Activated T-cell treated with anti-CD3 and anti-CD28 coated beads for 48 hours (primary cell): Measurements from ENCODE around the gene HOMER1.
"Not testable (repeated sequence)": the region's sequence is repeated elsewhere in the genome, so short reads cannot be mapped to it uniquely, and the experiment has no call there.

ENCODE experiments used
- DNase-seq: peaks from one replicate; pipeline ENCODE4 v3.0.0-alpha.2; 2020; ENCODE audit warnings: low read depth

Gene HOMER1

GRCh38 chr5:79517601-79518000 lies 3.7 kb upstream of the HOMER1 start:
- DNase-seq: no peak

- no peak for DNase-seq
Measured at GRCh38 chr5:79516986-79517385, 3.1 kb upstream of the HOMER1 start.

DNA sequence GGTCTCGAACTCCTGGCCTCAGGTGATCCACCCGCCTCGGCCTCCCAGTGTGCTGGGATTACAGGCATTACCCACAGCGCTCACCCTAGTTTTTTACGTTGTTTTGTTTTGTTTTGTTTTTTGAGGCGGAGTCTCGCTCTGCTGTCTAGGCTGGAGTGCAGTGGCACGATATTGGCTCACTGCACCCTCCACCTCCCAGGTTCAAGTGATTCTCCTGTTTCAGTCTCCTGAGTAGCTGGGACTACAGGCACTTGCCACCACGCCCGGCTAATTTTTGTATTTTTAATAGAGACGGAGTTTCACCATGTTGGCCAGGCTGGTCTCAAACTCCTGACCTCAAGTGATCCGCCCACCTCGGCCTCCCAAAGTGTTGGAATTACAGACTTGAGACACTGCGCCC lies 2.4 kb upstream of the HOMER1 start:
- DNase-seq: not testable (repeated sequence)

DNA sequence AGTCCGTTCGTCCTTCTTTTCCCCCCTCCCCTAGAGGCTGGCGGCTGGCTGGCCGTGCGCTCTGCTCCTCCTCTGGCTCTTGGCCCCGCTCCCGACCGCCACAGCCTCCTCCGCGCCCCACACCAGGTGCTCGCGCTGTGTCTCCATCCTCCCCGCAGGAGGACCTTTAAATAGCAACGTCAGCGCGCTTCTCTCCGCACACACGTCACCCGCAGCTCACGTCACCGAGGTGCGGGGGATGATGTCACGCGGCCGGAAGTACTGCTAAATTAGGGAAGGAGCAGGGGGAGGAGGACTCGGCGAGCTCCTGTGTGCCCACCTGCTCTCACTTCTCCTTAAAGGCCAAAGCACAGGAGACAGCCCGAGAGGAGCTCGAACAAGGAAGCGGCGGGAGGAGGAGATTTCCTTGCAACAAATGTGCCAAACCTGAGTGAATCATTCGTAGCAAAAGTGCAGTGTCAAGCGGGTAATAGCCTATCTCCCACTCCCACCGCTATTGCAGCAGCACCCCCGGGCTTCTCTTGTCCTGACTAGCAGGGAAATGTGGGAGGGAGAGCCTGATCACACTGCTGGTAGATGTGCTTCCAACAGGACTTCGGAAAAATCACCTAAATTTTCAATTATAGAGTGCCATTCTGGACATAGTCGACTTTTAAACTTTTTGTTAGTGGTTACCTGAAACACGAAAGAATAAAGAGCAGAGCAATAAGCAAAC lies 614 bp upstream of the HOMER1 start:
- peak; percentile 82 for DNase-seq

DNA sequence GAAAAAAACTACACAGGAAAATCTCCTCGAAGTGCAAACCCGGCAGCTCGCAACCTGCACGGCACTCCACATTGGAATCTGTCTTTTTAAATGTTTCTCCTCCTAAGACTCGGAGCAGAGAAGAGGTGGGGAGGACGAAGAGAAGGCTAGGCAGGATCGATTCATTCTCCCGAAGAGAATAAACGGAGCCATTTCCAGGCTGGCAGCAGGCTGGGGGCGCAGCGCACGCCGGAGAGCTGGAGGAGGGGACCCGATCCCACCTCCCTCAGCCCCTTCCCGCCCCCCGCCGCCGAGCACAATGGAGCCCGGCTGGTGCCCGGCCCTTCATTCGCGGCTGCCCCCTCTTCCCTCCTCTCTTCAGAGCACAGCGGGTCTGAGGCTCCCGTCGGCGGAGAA lies 628 bp downstream of the HOMER1 start:
- DNase-seq: no peak

GRCh38 chr5:79512471-79513307 lies 1.2 kb downstream of the HOMER1 start:
- DNase-seq: peak; percentile 2

DNA sequence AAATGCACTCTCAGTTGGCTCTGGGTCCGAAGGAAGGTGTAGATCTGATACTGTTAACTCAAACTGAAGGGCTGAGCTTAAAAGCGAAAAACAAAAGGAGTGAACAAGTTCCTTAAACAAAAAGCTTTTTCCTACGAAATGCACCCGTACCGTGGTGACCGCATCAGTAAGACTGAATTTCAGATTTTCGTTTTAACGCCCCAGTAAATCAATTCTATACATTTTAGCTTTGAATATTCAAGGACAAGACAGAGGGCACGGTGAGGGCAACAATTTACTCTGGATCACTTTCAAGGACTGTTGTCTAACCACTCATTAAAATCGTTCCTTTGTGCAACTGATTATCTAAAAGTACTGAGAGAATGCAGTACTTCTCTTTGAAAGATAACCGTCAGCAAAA lies 1.9 kb downstream of the HOMER1 start:
- no peak for DNase-seq

GRCh38 chr5:79510638-79511037 lies 3.3 kb downstream of the HOMER1 start:
- no peak for DNase-seq

- DNase-seq: no peak
Measured at GRCh38 chr5:79509244-79509885, 4.6 kb downstream of the HOMER1 start.

DNA sequence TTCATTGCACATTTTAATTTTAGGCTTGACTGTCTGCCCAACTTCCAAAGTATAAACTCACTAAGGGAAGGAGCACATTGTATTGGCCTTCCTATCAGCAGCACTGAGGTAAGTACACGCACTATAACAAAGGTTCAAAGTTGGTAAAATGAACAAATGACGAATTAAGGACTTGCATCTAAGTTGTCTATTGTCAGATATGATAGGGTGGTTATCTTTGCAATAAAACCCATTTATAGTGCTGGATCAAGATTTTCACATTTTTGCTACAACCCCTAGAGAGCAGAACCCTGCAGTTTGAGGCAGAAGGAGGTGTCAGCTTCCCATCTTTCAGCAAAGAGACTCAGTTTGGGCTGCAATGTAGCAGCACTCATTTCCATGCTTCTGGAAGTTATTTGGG lies 5.1 kb downstream of the HOMER1 start:
- no peak for DNase-seq

GRCh38 chr5:79508354-79508753 lies 5.6 kb downstream of the HOMER1 start:
- no peak for DNase-seq

DNA sequence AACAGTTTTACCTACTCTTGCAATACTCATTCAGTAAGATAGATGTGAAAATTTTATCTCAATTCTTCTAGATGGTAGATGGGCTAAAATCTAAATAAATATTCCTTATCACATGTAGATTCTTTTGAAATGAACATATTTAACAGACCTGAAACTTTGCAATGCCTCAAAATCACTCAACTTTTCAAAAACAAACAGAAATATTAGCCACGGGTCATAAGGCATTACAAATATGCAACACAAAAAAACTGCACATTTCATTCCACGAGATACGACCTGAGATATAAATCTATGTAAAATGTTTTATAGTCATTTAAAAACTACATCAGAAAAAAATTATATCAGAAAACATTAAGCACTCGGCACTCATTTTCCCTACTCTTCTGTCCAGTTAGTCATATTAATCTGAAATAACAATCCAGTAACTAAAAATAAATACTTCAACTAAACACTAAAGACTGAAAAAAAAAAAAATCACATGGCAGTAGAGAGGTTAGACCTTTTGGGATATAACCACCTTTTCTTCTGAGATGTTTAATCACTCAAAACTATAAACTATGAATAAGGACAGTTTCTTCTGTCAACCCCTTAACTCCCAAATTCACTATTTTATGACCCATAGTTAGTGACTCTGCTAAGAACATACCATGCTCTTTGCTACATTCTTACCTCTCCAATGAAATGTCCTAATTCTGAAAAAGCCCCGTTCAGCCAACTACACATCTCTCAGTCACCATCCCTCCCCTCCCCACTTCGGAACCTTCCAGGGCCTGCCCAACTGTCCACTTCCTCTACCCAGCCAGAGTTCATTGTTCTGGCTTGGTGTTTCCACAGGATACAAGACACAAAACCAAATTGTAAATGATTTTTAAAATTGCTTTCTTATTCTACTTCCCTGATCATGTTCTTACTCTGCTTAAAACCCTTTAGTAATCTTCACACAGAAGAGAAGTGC lies 6.4 kb downstream of the HOMER1 start:
- no peak for DNase-seq

- DNase-seq: no peak
Measured at GRCh38 chr5:79505138-79505537, 8.8 kb downstream of the HOMER1 start.

GRCh38 chr5:79503794-79504495 lies 10.0 kb downstream of the HOMER1 start:
- DNase-seq: no peak

- DNase-seq: no peak
Measured at GRCh38 chr5:79499640-79500273, 14.2 kb downstream of the HOMER1 start.

- DNase-seq: no peak
Measured at GRCh38 chr5:79495311-79495710, 18.6 kb downstream of the HOMER1 start.

GRCh38 chr5:79493596-79494345 lies 20.2 kb downstream of the HOMER1 start:
- DNase-seq: no peak

DNA sequence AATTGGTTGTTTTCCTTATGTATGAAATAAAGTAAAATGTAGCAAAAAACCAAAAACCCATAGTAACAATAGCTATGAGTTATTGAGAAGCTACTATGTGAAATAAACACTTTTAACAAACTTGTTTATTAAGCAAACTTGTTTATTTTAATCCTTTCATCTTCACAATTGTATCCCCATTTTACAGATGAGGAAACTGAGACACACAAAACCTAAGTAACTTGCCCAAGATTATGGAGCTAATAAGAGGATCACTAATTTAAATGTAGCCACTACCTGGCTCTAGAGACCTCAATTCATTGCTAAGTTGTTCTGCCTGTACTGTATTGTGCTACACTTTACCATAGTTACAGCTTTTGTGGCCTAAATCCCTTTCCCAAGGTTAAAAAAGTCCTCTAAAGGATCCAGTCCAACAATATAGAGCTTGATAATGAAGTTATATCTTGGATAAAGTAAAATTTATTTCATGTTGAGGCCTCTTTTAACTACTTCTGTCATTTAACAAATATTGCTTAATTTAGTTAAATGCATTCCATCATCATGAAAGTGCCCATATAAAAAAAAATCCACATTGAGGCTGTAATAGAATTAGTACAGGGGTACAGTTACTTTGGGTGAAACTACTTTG lies 22.1 kb downstream of the HOMER1 start:
- DNase-seq: no peak

DNA sequence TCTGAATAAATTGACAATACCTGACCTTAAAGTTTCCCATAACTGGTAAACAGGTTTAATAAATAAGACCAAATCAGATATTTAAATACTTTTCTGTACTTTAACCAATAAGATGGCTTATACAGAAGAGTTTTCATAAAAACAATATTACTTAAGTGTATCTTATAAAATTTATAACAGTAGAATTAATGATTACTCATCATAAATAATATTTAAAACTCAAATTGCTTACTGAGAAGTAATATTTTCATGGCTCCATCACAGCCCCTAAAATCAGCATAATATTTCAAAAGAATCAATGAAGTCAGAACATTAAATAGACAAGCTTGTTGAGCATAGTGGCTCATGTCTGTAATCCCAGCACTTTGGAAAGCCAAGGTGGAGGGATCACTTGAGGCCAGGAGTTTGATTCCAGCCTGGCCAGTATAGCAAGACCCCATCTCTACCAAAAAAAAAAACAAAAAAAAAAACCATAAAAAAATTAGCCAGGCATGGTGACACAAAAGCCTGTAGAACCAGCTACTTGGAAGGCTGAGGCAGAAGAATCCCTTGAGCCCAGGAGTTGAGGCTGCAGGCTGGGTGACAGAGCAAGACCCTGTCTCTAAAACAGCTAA lies 23.5 kb downstream of the HOMER1 start:
- DNase-seq: no peak
